HG02623 (cell line): ENCODE data around the gene RAB4B.
"Not testable (repeated sequence)": the region's sequence is repeated elsewhere in the genome, so short reads cannot be mapped to it uniquely, and the experiment has no call there.

ENCODE experiments used
- ATAC-seq: cut with Tn5 transposase; IDR thresholded peaks from one replicate; pipeline ENCODE4 v1.9.1; 2021; ENCODE audit warnings: moderate library complexity; ENCODE audit not compliant: unreplicated experiment

The RAB4B gene

GRCh38 chr19:40776932-40777644, 959 bp upstream of the RAB4B start:
- ATAC-seq, result peak; percentile 51

- no peak for ATAC-seq
Measured at GRCh38 chr19:40777645-40777936, 456 bp upstream of the RAB4B start.

- no peak for ATAC-seq
Measured at GRCh38 chr19:40778706-40779284, 748 bp downstream of the RAB4B start.

GRCh38 chr19:40780582-40780981, 2.5 kb downstream of the RAB4B start:
- no peak for ATAC-seq

- ATAC-seq, result no peak
Measured at GRCh38 chr19:40781140-40781539, 3.1 kb downstream of the RAB4B start.

- ATAC-seq, result no peak
Measured at GRCh38 chr19:40783711-40784110, 5.7 kb downstream of the RAB4B start.

GRCh38 chr19:40784146-40784545, 6.1 kb downstream of the RAB4B start:
- ATAC-seq, result not testable (repeated sequence)

GRCh38 chr19:40785526-40785925, 7.5 kb downstream of the RAB4B start:
- ATAC-seq, result no peak

- ATAC-seq, result no peak
Measured at GRCh38 chr19:40786060-40787037, 8.3 kb downstream of the RAB4B start.

- no peak for ATAC-seq
Measured at GRCh38 chr19:40791349-40791748, 13.3 kb downstream of the RAB4B start.

- no peak for ATAC-seq
Measured at GRCh38 chr19:40791996-40792395, 13.9 kb downstream of the RAB4B start.

GRCh38 chr19:40797166-40797962, 19.3 kb downstream of the RAB4B start:
- no peak for ATAC-seq

- ATAC-seq, result no peak
Measured at GRCh38 chr19:40797963-40798682, 20.1 kb downstream of the RAB4B start.

- ATAC-seq, result peak; percentile 65
Measured at GRCh38 chr19:40798683-40799557, 20.9 kb downstream of the RAB4B start, which contains the start of gene EGLN2. EGLN2 (plus strand) TSS chr19:40799191; CDS start chr19:40800573, 1,382 bp downstream.

GRCh38 chr19:40799558-40800338, 21.7 kb downstream of the RAB4B start:
- no peak for ATAC-seq

- no peak for ATAC-seq
Measured at GRCh38 chr19:40800339-40800996, 22.4 kb downstream of the RAB4B start.

- ATAC-seq, result no peak
Measured at GRCh38 chr19:40800997-40801377, 22.9 kb downstream of the RAB4B start.
